Embryonic facial prominence (tissue), 1 donor: ENCODE measurements around the gene CASP7.
"Not testable (repeated sequence)": the region's sequence is repeated elsewhere in the genome, so short reads cannot be mapped to it uniquely, and the experiment has no call there.

Experiments used
- DNase-seq: peaks from one replicate; pipeline ENCODE4 v3.0.0-alpha.2; 2016; ENCODE audit errors: extremely low spot score

The CASP7 gene

GRCh38 chr10:113679463-113680189 is at the start of gene CASP7:
TSS of gene CASP7 (plus strand) at chr10:113679912. CDS start at chr10:113697494, 17,582 bp downstream.
- DNase-seq = peak; percentile 68

- no peak for DNase-seq
Observed at GRCh38 chr10:113630929-113631533, 48.7 kb upstream of the CASP7 start.

- DNase-seq = no peak
Observed at GRCh38 chr10:113631684-113632367, 47.9 kb upstream of the CASP7 start.

GRCh38 chr10:113639966-113640365 is 39.7 kb upstream of the CASP7 start:
- DNase-seq = no peak

- DNase-seq = no peak
Observed at GRCh38 chr10:113641702-113642101, 38.0 kb upstream of the CASP7 start.

GRCh38 chr10:113643183-113643582 is 36.5 kb upstream of the CASP7 start:
- no peak for DNase-seq

GRCh38 chr10:113644185-113645120 is 35.3 kb upstream of the CASP7 start:
- DNase-seq = no peak

GRCh38 chr10:113646336-113647201 is 33.1 kb upstream of the CASP7 start:
- no peak for DNase-seq

- DNase-seq = no peak
Observed at GRCh38 chr10:113647812-113648211, 31.9 kb upstream of the CASP7 start.

GRCh38 chr10:113648478-113648877 is 31.2 kb upstream of the CASP7 start:
- no peak for DNase-seq

- DNase-seq = no peak
Observed at GRCh38 chr10:113650172-113650571, 29.5 kb upstream of the CASP7 start.

- no peak for DNase-seq
Observed at GRCh38 chr10:113651021-113651420, 28.7 kb upstream of the CASP7 start.

GRCh38 chr10:113651898-113652297 is 27.8 kb upstream of the CASP7 start:
- DNase-seq = no peak

GRCh38 chr10:113652456-113652855 is 27.3 kb upstream of the CASP7 start:
- DNase-seq = not testable (repeated sequence)

- no peak for DNase-seq
Observed at GRCh38 chr10:113656896-113657295, 22.8 kb upstream of the CASP7 start.

- no peak for DNase-seq
Observed at GRCh38 chr10:113657544-113657943, 22.2 kb upstream of the CASP7 start.

GRCh38 chr10:113661332-113661731 is 18.4 kb upstream of the CASP7 start:
- no peak for DNase-seq

GRCh38 chr10:113663142-113663541 is 16.6 kb upstream of the CASP7 start:
- DNase-seq = no peak

- no peak for DNase-seq
Observed at GRCh38 chr10:113663908-113664307, 15.8 kb upstream of the CASP7 start, which contains the start of gene NRAP. TSS of gene NRAP (minus strand) at chr10:113664041. CDS start at chr10:113663882, 159 bp downstream.

GRCh38 chr10:113665352-113665751 is 14.4 kb upstream of the CASP7 start:
- no peak for DNase-seq
